Peyer's patch (tissue), 4 donors: ENCODE measurements around the gene EHD2. TPM values are rescaled to one million over a fixed set of nuclear protein-coding genes. Genes with fewer than 3 reads are reported as not detected.

Experiments used
- DNase-seq, 3 donors: peaks; one replicate each; pipeline ENCODE4 v3.0.0-alpha.2; 2017 to 2019
- H3K27ac ChIP-seq, 4 donors: fragments of 200-600 bp; sonication (generic); one replicate each; pipeline ENCODE4 v1.5.1; 2016 to 2019
- H3K27me3 ChIP-seq, 2 donors: fragments of 200-600 bp; sonication (generic); one replicate each; pipeline ENCODE4 v1.5.1; 2019
- H3K36me3 ChIP-seq, 3 donors: fragments of 200-600 bp; sonication (generic); one replicate each; pipeline ENCODE4 v1.5.1; 2016 to 2019
- H3K4me1 ChIP-seq, 4 donors: fragments of 200-600 bp; sonication (generic); one replicate each; pipeline ENCODE4 v1.5.1; 2016 to 2019
- H3K4me3 ChIP-seq, 4 donors: fragments of 200-600 bp; sonication (generic); 1 replicate in 3 of 4; 2 replicates in 1 of 4; pipeline ENCODE4 v1.5.1; 2016 to 2019; ENCODE audit warnings: mild to moderate bottlenecking in 1 of 4
- H3K9me3 ChIP-seq, 4 donors: fragments of 200-600 bp; sonication (generic); one replicate each; pipeline ENCODE4 v1.5.1; 2016 to 2019; ENCODE audit warnings: mild to moderate bottlenecking in 1 of 4
- POLR2A ChIP-seq, 2 donors: fragments of 450-650 bp; IDR thresholded peaks; one replicate each; pipeline ENCODE4 v1.5.1; 2017; ENCODE audit warnings: antibody characterized with exemption in 2 of 2, mild to moderate bottlenecking in 2 of 2, moderate library complexity in 2 of 2
- total RNA-seq, 4 donors: library from RNA; depleted of rRNA; stranded (reverse); fragments of >200 nt; gene quantifications; one replicate each; pipeline ENCODE4 v1.1.0, GENCODE V29; 2016
- TF ChIP-seq, protein P1 (sequence below), 6 experiments: fragments of 450-650 bp in 4 of 6; fragments of 200-600 bp in 2 of 6; sonication (generic) in 1 of 6; IDR thresholded peaks; one replicate each; pipeline ENCODE4 v1.5.1; 2017 to 2019; ENCODE audit warnings: antibody characterized with exemption in 6 of 6, mild to moderate bottlenecking in 3 of 6, moderate library complexity in 1 of 6

Gene EHD2
- total RNA-seq, 4 donors from 2014 or later: 11.2 to 117 (median 23.0) TPM

DNA sequence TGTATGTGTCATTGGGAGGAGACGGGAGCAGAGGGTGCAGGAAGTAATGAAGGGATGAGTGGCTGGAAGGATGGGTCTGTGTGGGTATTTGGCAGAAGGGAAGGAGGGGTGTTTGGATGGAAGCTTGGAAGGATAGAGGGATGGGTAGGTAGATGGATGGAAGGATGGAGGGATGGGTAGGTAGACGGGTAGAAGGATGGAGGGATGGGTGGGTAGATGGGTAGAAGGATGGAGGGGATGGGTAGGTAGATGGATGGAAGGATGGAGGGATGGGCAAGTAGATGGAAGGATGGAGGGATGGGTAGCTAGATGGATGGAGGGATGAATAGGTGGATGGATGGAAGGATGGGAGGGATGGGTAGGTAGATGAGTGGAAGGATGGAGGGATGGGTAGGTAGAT is 41.7 kb upstream of the EHD2 start:
- H3K27me3 ChIP-seq: no peaks in the 10 kb centered on the region
- DNase-seq: no peak
- H3K36me3 ChIP-seq: peaks cover 0 to 40% (median 0%) of the 10 kb centered on the region in 3 donors
- no peak overlapping the region for H3K4me3 ChIP-seq
- TF ChIP-seq, protein P1, sequence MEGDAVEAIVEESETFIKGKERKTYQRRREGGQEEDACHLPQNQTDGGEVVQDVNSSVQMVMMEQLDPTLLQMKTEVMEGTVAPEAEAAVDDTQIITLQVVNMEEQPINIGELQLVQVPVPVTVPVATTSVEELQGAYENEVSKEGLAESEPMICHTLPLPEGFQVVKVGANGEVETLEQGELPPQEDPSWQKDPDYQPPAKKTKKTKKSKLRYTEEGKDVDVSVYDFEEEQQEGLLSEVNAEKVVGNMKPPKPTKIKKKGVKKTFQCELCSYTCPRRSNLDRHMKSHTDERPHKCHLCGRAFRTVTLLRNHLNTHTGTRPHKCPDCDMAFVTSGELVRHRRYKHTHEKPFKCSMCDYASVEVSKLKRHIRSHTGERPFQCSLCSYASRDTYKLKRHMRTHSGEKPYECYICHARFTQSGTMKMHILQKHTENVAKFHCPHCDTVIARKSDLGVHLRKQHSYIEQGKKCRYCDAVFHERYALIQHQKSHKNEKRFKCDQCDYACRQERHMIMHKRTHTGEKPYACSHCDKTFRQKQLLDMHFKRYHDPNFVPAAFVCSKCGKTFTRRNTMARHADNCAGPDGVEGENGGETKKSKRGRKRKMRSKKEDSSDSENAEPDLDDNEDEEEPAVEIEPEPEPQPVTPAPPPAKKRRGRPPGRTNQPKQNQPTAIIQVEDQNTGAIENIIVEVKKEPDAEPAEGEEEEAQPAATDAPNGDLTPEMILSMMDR (IDR thresholded peaks at IDR 0.05): no peak
- no peak for TF ChIP-seq POLR2A (IDR thresholded peaks at IDR 0.05)
- H3K4me1 ChIP-seq: peaks cover 0 to 16% (median 0%) of the 10 kb centered on the region in 4 donors
- no peak overlapping the region for H3K27ac ChIP-seq
- no peaks in the 10 kb centered on the region for H3K9me3 ChIP-seq

DNA sequence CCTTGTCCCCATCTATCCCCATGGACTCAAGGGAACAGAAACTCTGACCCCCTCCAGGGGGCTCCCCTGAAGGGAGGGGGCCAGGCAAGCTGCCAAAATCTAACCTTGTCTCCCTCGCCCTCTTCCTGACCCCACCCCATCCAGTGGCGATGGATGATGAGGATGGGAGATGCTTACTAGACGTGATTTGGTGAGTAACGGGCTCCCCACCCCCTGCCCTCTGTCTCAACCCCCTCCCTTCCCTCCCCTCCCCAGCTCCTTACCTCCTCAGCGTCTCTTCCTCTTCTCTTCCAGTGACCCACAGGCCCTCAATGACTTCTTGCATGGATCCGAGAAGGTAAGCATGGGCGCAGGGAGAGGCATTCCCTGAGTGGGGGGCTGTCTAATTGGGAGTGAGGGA is 39.8 kb upstream of the EHD2 start:
- Histone ChIP-seq H3K27ac (no peak overlapping the region), H3K36me3 (peaks cover 0 to 47% (median 0%) of the 10 kb centered on the region in 3 donors), H3K27me3 (no peaks in the 10 kb centered on the region), H3K4me3 (no peak overlapping the region), H3K4me1 (no peaks in the 10 kb centered on the region), H3K9me3 (no peaks in the 10 kb centered on the region)
- DNase-seq: no peak
- TF ChIP-seq, protein P1 (IDR thresholded peaks at IDR 0.05): no peak

DNA sequence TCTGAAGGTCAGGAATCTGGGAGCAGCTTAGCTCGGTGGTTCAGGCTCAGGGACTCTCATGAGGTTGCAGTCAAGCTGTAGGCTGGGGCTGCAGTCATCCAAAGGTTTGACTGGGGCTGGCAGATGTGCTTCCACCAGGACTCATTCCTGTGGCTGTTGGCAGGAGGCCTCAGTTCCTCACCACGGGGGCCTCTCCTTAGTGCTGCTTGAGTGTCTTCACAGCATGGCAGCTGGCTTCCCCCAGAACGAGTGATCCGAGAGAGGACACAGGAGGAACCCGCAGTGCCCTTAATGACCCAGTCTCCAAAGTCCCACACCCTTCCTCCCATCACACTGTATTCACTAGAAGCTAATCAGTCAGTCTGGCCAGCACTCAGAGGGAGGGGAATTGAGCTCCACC is 38.7 kb upstream of the EHD2 start:
- Histone ChIP-seq H3K4me3 (no peak overlapping the region), H3K27me3 (no peaks in the 10 kb centered on the region), H3K4me1 (no peaks in the 10 kb centered on the region), H3K9me3 (no peaks in the 10 kb centered on the region), H3K27ac (no peak overlapping the region), H3K36me3 (peaks cover 0 to 54% (median 0%) of the 10 kb centered on the region in 3 donors)
- no peak for DNase-seq
- TF ChIP-seq, protein P1 (IDR thresholded peaks at IDR 0.05): no peak
- no peak for TF ChIP-seq POLR2A (IDR thresholded peaks at IDR 0.05)

DNA sequence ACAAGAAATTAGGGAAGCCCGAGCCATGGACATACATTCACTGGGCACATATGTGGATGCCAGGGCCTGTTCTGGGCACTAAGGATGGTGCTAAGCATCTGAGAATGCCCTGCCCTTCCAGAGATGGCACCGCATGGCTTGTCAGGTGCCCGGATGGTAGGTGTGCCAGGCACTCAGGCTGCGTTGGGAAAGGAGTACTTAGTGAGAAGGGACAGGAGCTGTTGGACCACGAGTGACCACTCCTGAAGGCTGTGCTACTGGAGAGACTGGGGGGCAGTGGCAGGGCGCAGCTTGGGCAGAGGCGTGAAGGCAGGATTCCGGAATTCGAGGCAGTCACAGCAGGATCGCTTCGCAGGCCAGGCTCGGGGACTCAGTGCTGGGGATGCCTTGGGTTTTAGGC is 38.0 kb upstream of the EHD2 start:
- Histone ChIP-seq H3K4me1 (no peaks in the 10 kb centered on the region), H3K36me3 (peaks cover 0 to 60% (median 0%) of the 10 kb centered on the region in 3 donors), H3K27ac (no peak overlapping the region), H3K27me3 (no peaks in the 10 kb centered on the region), H3K4me3 (no peak overlapping the region), H3K9me3 (no peaks in the 10 kb centered on the region)
- DNase-seq: no peak
- TF ChIP-seq, protein P1 (IDR thresholded peaks at IDR 0.05): no peak
- TF ChIP-seq POLR2A (IDR thresholded peaks at IDR 0.05): no peak

DNA sequence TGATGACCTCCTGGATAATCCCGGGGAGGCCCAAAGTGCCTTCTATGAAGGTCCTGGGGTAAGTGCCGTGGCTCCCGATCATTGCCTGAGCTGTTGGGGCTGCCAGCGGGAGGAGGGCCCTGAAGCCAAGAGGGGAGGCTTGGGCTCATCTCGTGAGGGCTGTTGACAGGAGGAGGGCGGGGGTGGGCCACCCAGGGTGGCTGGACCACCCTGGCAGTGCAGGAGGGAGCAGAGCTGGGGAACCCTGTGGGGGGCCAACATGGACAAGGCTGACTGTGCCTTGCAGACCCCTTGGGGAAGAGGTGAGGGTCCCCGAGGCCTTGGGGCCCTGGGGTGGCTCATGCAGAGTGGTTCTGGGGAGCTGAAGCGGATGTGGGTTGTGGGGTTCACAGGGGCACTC is 37.4 kb upstream of the EHD2 start:
- Histone ChIP-seq H3K4me1 (no peaks in the 10 kb centered on the region), H3K36me3 (peaks cover 0 to 61% (median 0%) of the 10 kb centered on the region in 3 donors), H3K4me3 (no peak overlapping the region), H3K27me3 (no peaks in the 10 kb centered on the region), H3K27ac (no peak overlapping the region), H3K9me3 (no peaks in the 10 kb centered on the region)
- no peak for TF ChIP-seq POLR2A (IDR thresholded peaks at IDR 0.05)
- TF ChIP-seq, protein P1 (IDR thresholded peaks at IDR 0.05): no peak
- no peak for DNase-seq

DNA sequence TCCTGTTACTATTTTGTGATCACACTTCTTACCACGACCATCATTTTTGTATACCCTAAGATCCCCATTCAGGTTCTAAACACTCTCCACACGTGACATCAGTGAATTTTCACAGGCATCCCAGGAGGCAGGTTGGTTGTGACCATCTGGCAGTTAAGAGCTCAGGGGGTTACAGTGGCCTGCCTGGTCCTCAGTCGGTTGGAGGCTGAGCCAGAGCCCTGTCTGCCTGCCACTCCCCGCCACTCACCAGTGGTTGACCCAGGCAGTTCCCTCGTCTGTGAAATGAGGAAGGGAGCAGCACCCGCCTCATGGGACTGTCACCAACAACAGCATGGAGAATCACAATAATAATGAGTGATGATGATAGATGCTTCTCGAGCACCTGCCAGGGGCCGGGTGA is 36.4 kb upstream of the EHD2 start:
- TF ChIP-seq POLR2A (IDR thresholded peaks at IDR 0.05): no peak
- TF ChIP-seq, protein P1 (IDR thresholded peaks at IDR 0.05): no peak
- Histone ChIP-seq H3K36me3 (peaks cover 0 to 70% (median 0%) of the 10 kb centered on the region in 3 donors), H3K4me1 (no peaks in the 10 kb centered on the region), H3K27ac (no peak overlapping the region), H3K4me3 (no peak overlapping the region), H3K27me3 (no peaks in the 10 kb centered on the region), H3K9me3 (no peaks in the 10 kb centered on the region)
- no peak for DNase-seq
